Measurements from ENCODE around the gene ODF4.
"Not testable (repeated sequence)": the region's sequence is repeated elsewhere in the genome, so short reads cannot be mapped to it uniquely, and the experiment has no call there.

ODF4 gene

DNA sequence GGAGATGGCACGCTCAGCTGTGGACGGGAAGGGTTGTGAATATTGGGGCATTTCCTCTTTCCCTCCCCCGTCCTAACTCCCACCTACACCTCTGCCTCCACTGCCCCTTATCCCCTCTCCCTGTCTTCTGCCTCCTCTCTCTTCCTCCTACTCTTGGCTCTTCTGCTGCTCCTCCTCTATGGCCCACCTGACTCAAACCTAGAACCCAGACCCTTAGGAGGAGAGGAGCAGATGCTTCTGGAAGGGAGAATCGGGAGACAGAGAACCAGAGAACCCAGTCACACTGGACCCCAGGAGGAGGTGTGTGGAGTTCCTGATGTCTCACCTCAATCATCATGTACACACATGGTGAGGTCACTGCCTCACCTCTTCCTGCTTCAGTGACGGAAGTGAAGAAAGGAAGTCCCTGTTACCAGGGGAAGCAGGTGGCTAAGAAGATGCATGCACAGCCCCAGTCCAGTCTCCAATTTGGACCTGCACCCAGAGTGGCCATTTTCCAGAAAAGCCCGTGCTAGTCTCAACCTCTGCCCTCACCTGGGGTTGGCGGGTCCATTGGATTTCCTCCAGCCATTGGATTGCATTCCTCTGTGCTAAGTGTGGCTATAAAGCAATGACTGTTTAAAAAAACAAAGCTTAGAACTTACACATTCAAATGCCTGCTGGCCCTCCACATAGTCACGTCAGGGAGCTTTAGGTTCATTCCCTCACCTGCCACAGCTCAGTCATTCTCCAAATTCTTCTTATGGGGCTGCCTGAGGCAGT lies 54.0 kb downstream of the ODF4 start:
- no peak for DNase-seq (ENCODE audit: low read depth in 2 of 2, low spot score in 1 of 2)

DNA sequence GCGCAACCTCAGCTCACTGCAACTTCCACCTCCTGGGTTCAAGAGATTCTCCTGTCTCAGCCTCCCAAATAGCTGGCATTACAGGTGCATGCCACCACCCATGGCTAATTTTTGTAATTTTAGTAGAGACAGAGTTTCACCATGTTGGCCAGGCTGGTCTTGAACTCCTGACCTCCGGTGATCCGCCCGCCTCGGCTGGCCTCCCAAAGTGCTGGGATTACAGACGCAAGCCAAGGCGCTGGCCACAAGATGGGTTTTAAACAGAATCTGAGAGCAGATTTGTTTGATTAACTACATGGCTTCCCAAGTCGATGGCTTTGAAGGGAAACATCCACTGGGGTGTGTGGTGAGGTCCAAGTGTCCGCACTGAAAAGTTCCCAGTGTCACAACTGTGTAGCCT lies 54.9 kb downstream of the ODF4 start:
- not testable (repeated sequence) for DNase-seq (ENCODE audit: low read depth in 2 of 2, low spot score in 1 of 2)

All from stimulated activated CD8-positive, alpha-beta memory T cell treated with anti-CD3 and anti-CD28 coated beads, Interleukin-4, amount 100 ng/mL, for 4 hours (primary cell).